Small intestine (tissue), 7 donors: ENCODE data around the gene LIMK2. TPM values are rescaled to one million over a fixed set of nuclear protein-coding genes. Genes with fewer than 3 reads are reported as not detected.
"Not testable (repeated sequence)": the region's sequence is repeated elsewhere in the genome, so short reads cannot be mapped to it uniquely, and the experiment has no call there.

ENCODE experiments used
- DNase-seq, 2 donors: peaks; one replicate each; pipeline versions ENCODE4 v3.0.0 to v3.0.0-alpha.2; 2013
- FAIRE-seq: peaks from 2 replicates; lab custom pipeline; 2012; peaks lifted over from hg19 to GRCh38; lab: Jason Lieb, UNC
- H3K27ac ChIP-seq, 3 donors: one replicate each; pipeline ENCODE4 v1.5.1; 2013; ENCODE audit warnings: low read length in 2 of 3, mild to moderate bottlenecking in 2 of 3, control low read depth in 1 of 3, inconsistent platforms in 1 of 3, low read depth in 1 of 3, moderate library complexity in 1 of 3
- H3K27me3 ChIP-seq, 3 donors: one replicate each; pipeline ENCODE4 v1.6.1; 2013; ENCODE audit warnings: low read length in 3 of 3, inconsistent platforms in 1 of 3; ENCODE audit not compliant: control insufficient read depth in 3 of 3, insufficient read depth in 3 of 3
- H3K36me3 ChIP-seq, 3 donors: one replicate each; pipeline ENCODE4 v1.6.1; 2013; ENCODE audit warnings: low read length in 3 of 3, inconsistent platforms in 1 of 3, low read depth in 1 of 3, mild to moderate bottlenecking in 1 of 3, moderate library complexity in 1 of 3; ENCODE audit not compliant: control insufficient read depth in 3 of 3, insufficient read depth in 2 of 3
- H3K4me1 ChIP-seq, 3 donors: one replicate each; pipeline ENCODE4 v1.6.1; 2013; ENCODE audit warnings: low read length in 2 of 3, inconsistent platforms in 1 of 3, low read depth in 1 of 3, mild to moderate bottlenecking in 1 of 3, moderate library complexity in 1 of 3; ENCODE audit not compliant: control insufficient read depth in 3 of 3, insufficient read depth in 2 of 3
- H3K4me3 ChIP-seq, 3 donors: one replicate each; pipeline ENCODE4 v1.5.1; 2013; ENCODE audit warnings: low read length in 3 of 3, control low read depth in 1 of 3, inconsistent platforms in 1 of 3, low read depth in 1 of 3, mild to moderate bottlenecking in 1 of 3, moderate library complexity in 1 of 3
- H3K9me3 ChIP-seq, 2 donors: one replicate each; pipeline ENCODE4 v1.6.1; 2013; ENCODE audit warnings: low read depth in 1 of 2, low read length in 1 of 2; ENCODE audit not compliant: control insufficient read depth in 2 of 2, insufficient read depth in 1 of 2
- WGBS, 3 donors: extraction: QIAGEN DNeasy Blood & Tissue Kit; methylation state at CpG; one replicate each; pipeline ENCODE4 v1.1.7; 2013; 5-methylcytosine and 5-hydroxymethylcytosine counted together
- polyA plus RNA-seq, 4 donors: library from polyadenylated mRNA; stranded (reverse) in 3 of 4; unstranded in 1 of 4; fragments of 200-250 nt in 3 of 4; fragments of 120-200 nt in 1 of 4; gene quantifications; one replicate each; pipeline versions ENCODE4 v1.2.1 to v1.2.3, GENCODE V29; 2013
- donor health status: healthy with polysubstance abuse.
- donor health status: control.
- donor health status: control.
- donor health status: Bipolar disorder and iron deficiency.
- donor health status: healthy.

LIMK2 gene
- polyA plus RNA-seq, 4 donors, result 15.7 to 52.7 (median 29.1) TPM

- no peak for FAIRE-seq
These were observed 29.8 kb downstream of the LIMK2 start for GRCh38 chr22:31241936-31242335.

GRCh38 chr22:31243339-31244045 lies 31.4 kb downstream of the LIMK2 start:
- WGBS, 3 donors, result 58 to 69% (median 59%) methylated on average over 5 of the region's 5 CpGs
- H3K4me1 ChIP-seq, result peaks cover 10 to 63% (median 16%) of the 10 kb centered on the region in 3 donors
- DNase-seq (no peak), FAIRE-seq (no peak)
- peak overlapping the region in 2 of 3 donors; percentile 19 to 48 for H3K27ac ChIP-seq
- no peaks in the 10 kb centered on the region for H3K27me3 ChIP-seq
- H3K36me3 ChIP-seq, result peaks cover 0 to 29% (median 2%) of the 10 kb centered on the region in 3 donors
- no peaks in the 10 kb centered on the region for H3K9me3 ChIP-seq
- no peak overlapping the region for H3K4me3 ChIP-seq

More at GRCh38 chr22:31241936-31242335, 29.8 kb downstream of the LIMK2 start:
- DNase-seq, result peak; percentile 41 to 61
- peak overlapping the region; percentile 27 to 77 (median 43) for H3K27ac ChIP-seq
- H3K9me3 ChIP-seq, result no peaks in the 10 kb centered on the region
- H3K4me1 ChIP-seq, result peaks cover 10 to 53% (median 14%) of the 10 kb centered on the region in 3 donors
- peaks cover 0 to 24% (median 2%) of the 10 kb centered on the region in 3 donors for H3K36me3 ChIP-seq
- no peaks in the 10 kb centered on the region for H3K27me3 ChIP-seq
- no peak overlapping the region for H3K4me3 ChIP-seq

GRCh38 chr22:31244046-31244942 lies 32.2 kb downstream of the LIMK2 start:
- H3K27me3 ChIP-seq, result no peaks in the 10 kb centered on the region
- peaks cover 0 to 37% (median 0%) of the 10 kb centered on the region in 3 donors for H3K36me3 ChIP-seq
- no peak overlapping the region for H3K4me3 ChIP-seq
- H3K9me3 ChIP-seq, result no peaks in the 10 kb centered on the region
- H3K4me1 ChIP-seq, result peaks cover 10 to 64% (median 15%) of the 10 kb centered on the region in 3 donors
- DNase-seq (no peak), FAIRE-seq (no peak)
- WGBS, 3 donors, result 52 to 69% (median 65%) methylated on average over 9 of the region's 9 CpGs
- H3K27ac ChIP-seq, result peak overlapping the region in 1 of 3 donors; percentile 48

- Histone ChIP-seq H3K36me3 (peaks cover 0 to 42% (median 0%) of the 10 kb centered on the region in 3 donors), H3K27me3 (no peaks in the 10 kb centered on the region), H3K4me3 (no peak overlapping the region), H3K27ac (no peak overlapping the region), H3K4me1 (peaks cover 11 to 64% (median 13%) of the 10 kb centered on the region in 3 donors), H3K9me3 (no peaks in the 10 kb centered on the region)
- no peak for FAIRE-seq
- no peak for DNase-seq
- WGBS, 3 donors, result 71 to 79% (median 73%) methylated on average over 7 of the region's 7 CpGs
These were observed 32.9 kb downstream of the LIMK2 start for GRCh38 chr22:31244943-31245451.

DNA sequence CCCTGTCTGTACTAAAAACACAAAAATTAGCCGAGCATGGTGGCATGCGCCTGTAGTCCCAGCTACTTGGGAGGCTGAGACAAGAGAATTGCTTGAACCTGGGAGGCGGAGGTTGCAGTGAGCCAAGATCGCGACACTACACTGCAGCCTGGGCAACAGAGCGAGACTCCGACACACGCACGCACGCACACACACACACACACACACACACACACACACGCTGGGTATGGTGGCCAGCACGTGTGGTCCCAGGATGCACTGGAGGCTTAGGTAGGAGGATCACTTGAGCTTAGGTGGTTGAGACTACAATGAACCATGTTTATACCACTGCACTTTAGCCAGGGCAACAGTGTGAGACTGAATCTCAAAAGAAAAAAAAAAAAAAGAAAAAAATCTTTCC lies 33.9 kb downstream of the LIMK2 start:
- not testable (repeated sequence) for H3K4me3 ChIP-seq, H3K27ac ChIP-seq, FAIRE-seq, H3K9me3 ChIP-seq, H3K27me3 ChIP-seq, DNase-seq
- peaks cover 16 to 64% (median 17%) of the 10 kb centered on the region in 3 donors for H3K4me1 ChIP-seq
- peaks cover 0 to 42% (median 0%) of the 10 kb centered on the region in 3 donors for H3K36me3 ChIP-seq
- WGBS, 3 donors, result 86 to 92% (median 89%) methylated on average over 10 to 12 of the region's 12 CpGs

GRCh38 chr22:31246687-31247086 lies 34.6 kb downstream of the LIMK2 start:
- no peak for FAIRE-seq
- 59 to 74% (median 67%) methylated on average over 2 of the region's 2 CpGs for WGBS, 3 donors
- H3K36me3 ChIP-seq, result peaks cover 0 to 40% (median 0%) of the 10 kb centered on the region in 3 donors
- H3K4me3 ChIP-seq, result no peak overlapping the region
- DNase-seq, result no peak
- H3K27me3 ChIP-seq, result no peaks in the 10 kb centered on the region
- no peak overlapping the region for H3K27ac ChIP-seq
- H3K4me1 ChIP-seq, result peaks cover 16 to 62% (median 19%) of the 10 kb centered on the region in 3 donors
- H3K9me3 ChIP-seq, result no peaks in the 10 kb centered on the region

DNA sequence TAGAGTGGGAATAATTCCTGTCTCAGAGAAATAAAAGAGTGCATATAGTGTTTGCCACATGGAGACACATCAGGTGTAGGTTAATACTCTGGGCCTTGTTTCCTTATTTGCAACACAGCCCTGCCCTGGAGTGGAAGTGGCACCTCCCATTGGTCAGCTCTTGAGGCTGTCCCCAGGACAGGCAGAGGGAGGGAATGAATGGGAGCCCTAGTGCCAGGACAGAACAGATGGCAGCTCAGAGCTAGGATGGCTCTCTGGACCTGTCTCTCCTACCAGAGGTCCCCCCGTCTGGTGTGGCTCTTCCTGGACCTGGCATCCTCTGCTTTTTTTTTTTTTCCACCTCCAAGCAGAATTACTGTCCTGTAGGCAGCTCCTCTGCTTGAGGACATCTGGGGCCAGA lies 35.6 kb downstream of the LIMK2 start:
- Histone ChIP-seq H3K4me1 (peaks cover 16 to 60% (median 18%) of the 10 kb centered on the region in 3 donors), H3K27ac (peak overlapping the region in 2 of 3 donors; percentile 15 to 26), H3K4me3 (peak overlapping the region in 1 of 3 donors; percentile 45), H3K9me3 (no peaks in the 10 kb centered on the region), H3K27me3 (no peaks in the 10 kb centered on the region), H3K36me3 (peaks cover 0 to 42% (median 0%) of the 10 kb centered on the region in 3 donors)
- DNase-seq (peak in 1 of 2 donors; percentile 44), FAIRE-seq (no peak)
- WGBS, 3 donors, result 56 to 90% (median 58%) methylated on average over 1 of the region's 1 CpG
